ENCODE results near the gene ASAP2. TPM values are rescaled to one million over a fixed set of nuclear protein-coding genes. Genes with fewer than 3 reads are reported as not detected.

Gene ASAP2
- total RNA-seq, 2 experiments from 2014 or later = 0.08 to 0.23 TPM

DNA sequence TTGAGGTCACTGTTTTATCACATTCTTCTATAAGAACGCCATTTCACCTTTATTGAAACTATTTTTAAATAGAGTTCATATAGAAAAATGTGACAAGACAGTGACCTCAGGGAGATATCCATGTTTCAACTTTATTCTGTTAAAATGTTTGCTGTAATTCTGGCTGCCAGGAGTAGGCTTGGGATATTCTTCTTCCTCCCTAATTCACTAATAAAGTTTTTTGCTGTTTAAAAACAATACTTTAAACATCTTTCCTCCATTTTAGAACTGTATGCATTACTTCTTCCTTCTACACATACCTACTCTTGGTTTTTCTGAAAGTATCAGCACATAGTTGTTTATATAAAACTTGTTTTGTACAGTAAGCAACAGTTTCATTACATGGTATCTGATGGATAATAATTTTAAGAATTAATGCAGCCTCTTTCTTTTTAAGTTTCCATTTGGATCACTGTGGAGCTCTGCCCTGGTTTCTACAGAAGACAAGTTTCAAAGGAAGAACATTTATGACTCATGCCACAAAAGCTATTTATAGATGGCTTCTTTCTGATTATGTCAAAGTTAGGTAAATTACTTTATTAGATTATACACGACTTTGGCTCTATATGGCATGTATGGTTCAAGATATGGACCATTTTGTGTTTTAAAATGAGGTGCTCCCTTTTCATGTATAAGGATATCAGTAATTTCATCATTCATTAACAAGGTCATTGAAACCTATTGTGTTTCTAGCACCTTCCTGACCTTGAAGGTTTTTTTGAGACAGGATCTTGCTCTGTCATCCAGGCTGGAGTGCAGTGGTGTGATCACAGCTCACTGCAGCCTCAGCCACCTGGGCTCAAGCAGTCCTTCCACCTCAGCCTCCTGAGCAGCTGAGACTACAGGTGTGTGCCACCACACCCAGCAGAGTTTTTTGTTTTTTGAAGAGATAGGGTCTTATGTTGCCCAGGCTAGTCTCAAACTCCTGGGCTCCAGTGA, 224.0 kb downstream of the ASAP2 start:
- ChIA-PET POLR2A (no interaction called here), CTCF (no interaction called here)

DNA sequence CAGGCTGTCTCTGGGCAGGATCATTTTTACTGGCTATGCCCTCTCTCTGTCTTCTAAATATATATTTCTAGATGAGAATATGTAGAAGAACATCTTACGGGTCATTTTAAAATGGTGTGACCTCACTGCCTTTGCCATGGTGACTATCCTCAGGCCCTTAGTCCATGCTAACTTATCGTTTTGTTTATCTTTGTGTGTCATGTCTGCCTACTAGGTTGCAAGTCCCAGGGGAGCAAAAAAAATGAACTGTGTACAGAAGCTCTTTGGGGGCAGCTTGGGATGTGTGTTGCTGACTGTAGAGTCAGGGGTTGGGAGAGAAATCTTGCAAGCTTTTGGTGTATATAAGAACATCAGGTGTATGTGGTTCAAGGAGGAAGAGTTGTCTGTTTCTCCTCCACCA, 227.9 kb downstream of the ASAP2 start:
- CTCF ChIA-PET = no interaction called here
- POLR2A ChIA-PET = interaction anchor here (0.7 kb wide), 1 partner anchor 108 kb away, joined by 3 read pairs; no protein-coding TSS in a partner anchor

DNA sequence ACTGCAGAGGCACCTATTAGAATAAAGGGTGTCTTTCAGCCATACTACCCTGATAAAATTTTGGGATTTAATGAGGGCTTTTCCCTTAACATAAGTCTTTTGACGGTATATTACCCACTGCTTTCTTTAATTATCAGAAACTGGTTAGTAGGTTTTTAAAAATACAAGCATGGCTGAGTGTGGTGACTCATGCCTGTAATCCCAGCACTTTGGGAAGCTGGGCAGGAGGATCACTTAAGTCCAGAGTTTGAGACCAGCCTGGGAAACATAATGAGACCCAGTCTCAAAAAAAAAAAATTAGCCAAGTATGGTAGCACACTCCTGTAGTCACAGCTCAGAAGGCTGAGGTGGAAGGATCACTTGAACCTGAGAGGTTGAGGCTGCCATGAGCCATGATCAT, 232.9 kb downstream of the ASAP2 start:
- ChIA-PET POLR2A (no interaction called here), CTCF (no interaction called here)

DNA sequence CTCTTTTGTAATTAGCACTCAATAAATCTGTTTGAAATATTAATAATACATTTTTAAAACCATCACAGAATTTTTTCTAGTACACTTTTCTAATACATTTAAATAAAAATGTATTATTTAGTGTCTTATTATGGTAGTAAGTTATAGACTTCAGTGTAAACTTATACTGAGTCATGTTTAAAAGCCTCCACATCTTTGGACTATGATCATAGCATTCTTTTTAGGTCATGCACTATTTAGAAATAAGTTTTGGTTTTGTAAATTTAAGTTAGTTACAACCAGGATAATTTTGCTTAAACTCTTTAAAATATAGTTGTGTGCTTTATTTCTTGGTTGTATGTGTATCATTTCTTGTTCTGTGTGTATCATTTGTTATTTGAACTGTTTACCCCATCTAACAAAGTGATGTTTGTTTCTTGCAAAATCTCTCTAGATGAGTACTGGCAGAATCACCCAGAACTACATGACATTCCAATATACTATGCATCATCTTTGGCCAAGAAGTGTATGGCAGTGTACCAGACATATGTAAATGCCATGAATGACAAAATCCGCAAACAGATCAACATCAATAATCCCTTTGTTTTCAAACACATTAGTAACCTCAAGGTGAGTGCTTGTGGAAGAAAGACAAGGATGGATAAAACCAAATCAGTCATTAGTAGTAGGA, 233.6 kb downstream of the ASAP2 start:
- ChIA-PET CTCF (no interaction called here), POLR2A (interaction anchor here (0.5 kb wide), 1 partner anchor 33 kb away, joined by 3 read pairs; no protein-coding TSS in a partner anchor)

DNA sequence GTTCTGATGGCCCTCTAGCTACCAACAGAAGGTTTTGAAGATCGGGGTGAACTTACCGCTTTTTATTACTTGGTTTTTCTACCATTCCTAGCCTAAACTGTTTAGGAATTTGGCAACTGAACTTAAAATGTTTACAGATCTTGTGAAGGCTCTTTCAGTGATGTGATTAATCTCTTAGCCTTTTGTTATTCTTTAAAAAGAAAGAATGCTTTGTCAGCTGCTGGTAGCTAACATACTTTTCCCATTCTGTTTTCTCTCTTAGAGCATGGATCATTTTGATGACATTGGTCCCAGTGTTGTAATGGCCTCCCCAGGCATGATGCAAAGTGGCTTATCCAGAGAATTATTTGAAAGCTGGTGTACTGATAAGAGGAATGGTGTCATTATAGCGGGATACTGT, 234.9 kb downstream of the ASAP2 start:
- POLR2A ChIA-PET = no interaction called here
- CTCF ChIA-PET = no interaction called here

DNA sequence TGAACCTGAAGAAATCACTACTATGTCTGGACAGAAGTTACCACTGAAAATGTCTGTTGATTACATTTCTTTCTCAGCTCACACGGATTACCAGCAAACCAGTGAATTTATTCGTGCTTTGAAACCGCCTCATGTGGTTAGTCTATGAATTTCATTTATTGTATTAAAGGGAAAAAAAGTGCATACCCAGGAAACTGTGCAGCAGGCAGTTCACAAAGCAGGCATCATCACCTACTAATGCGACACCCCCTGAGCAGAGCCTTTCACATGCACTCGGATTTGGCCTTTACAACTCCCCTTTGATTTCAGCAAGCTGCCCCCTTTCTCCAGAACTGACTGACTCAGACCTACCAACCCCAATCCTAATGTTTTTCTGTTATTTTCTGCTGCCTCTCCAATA, 236.9 kb downstream of the ASAP2 start:
- ChIA-PET POLR2A (no interaction called here), CTCF (no interaction called here)

DNA sequence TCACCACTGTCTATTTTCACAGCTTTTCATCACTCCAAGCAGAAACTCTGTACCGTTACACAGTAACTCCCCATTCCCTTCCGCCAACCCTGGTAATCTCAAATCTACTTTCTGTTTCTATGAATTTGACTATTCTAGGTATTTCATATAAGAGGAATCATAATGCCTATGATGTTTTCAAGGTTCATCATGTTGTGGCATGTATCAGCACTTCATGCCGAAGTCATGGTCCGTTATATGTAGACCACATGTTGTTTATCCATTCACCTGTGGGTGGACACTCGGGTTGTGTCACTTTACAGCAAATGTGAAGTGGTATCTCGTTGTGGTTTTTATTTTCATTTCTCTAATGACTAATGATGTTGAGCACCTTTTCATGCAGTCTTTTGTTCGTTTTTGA, 238.5 kb downstream of the ASAP2 start:
- CTCF ChIA-PET = no interaction called here

DNA sequence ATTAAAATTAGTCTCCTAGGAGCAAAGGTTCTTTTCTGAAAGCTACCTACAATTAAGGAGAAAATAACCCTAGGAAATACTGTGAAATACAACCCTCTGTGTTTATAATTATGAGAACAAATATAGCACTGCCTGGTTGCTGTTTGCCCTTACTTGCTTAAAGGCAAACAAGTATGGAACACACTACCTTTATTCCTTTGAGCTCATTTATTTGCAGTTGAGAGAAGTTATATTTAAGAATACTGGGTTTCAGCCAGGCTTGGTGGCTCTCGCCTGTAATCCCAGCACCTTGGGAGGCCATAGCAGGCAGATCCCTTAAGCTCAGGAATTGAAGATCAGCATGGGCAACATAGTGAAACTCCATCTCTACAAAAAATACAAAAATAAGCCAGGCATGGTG, 244.6 kb downstream of the ASAP2 start:
- ChIA-PET CTCF (no interaction called here), POLR2A (interaction anchor here (0.5 to 0.7 kb wide), 2 partner anchors 25 to 530 kb away, joined by 3 to 9 read pairs; no protein-coding TSS in a partner anchor)

More for the DNA sequence above, 238.5 kb downstream of the ASAP2 start:
- POLR2A ChIA-PET = no interaction called here

Other genes with a start within 250 kb of the ASAP2 start
- gene MBOAT2, start 203.1 kb upstream of the ASAP2 start, total RNA-seq = 1 to 10 TPM; 2.7 to 3.5 TPM
- gene ITGB1BP1, start 216.7 kb downstream of the ASAP2 start, total RNA-seq = 100 to 1,000 TPM; 176 to 196 TPM
- gene CPSF3, start 216.8 kb downstream of the ASAP2 start, total RNA-seq = 10 to 100 TPM; 79.6 to 84.4 TPM

Measured in activated CD8-positive, alpha-beta memory T cell treated with anti-CD3 and anti-CD28 coated beads for 36 hours (primary cell).